Skin epidermis (tissue), 12 donors: ENCODE measurements around the gene LRP1B.

Source experiments
- H3K27ac ChIP-seq, 21 experiments: fragments of 200-600 bp; sonication (generic) in 11 of 21; one replicate each; pipeline ENCODE4 v1.5.0; 2020; ENCODE audit warnings: mild to moderate bottlenecking in 3 of 21, inconsistent platforms in 2 of 21, moderate library complexity in 2 of 21
- H3K4me3 ChIP-seq, 7 experiments: fragments of 200-600 bp; sonication (generic) in 2 of 7; one replicate each; pipeline ENCODE4 v1.5.0; 2020; ENCODE audit warnings: inconsistent platforms in 2 of 7, mild to moderate bottlenecking in 2 of 7, moderate library complexity in 1 of 7

Gene LRP1B

GRCh38 chr2:142131010-142131669, at the start of gene LRP1B:
LRP1B (minus strand) TSS chr2:142131016; CDS start chr2:142130729, 287 bp downstream.
- Histone ChIP-seq H3K27ac (peak within 1 kb of the TSS in 11 of 21 experiments; percentile 5 to 68 (median 33)), H3K4me3 (peak within 1 kb of the TSS; percentile 23 to 58 (median 33))

GRCh38 chr2:142179686-142180085, 48.9 kb upstream of the LRP1B start:
- H3K27ac ChIP-seq, result no peak overlapping the region
- no peak overlapping the region for H3K4me3 ChIP-seq

GRCh38 chr2:142178604-142179003, 47.8 kb upstream of the LRP1B start:
- Histone ChIP-seq H3K27ac (no peak overlapping the region), H3K4me3 (no peak overlapping the region)

- Histone ChIP-seq H3K27ac (no peak overlapping the region), H3K4me3 (no peak overlapping the region)
These were observed 46.1 kb upstream of the LRP1B start for GRCh38 chr2:142176941-142177340.

- Histone ChIP-seq H3K27ac (no peak overlapping the region), H3K4me3 (no peak overlapping the region)
These were observed 45.1 kb upstream of the LRP1B start for GRCh38 chr2:142175813-142176338.

GRCh38 chr2:142174176-142174575, 43.4 kb upstream of the LRP1B start:
- Histone ChIP-seq H3K4me3 (no peak overlapping the region), H3K27ac (no peak overlapping the region)

GRCh38 chr2:142170847-142171246, 40.0 kb upstream of the LRP1B start:
- no peak overlapping the region for H3K4me3 ChIP-seq

GRCh38 chr2:142165790-142166189, 35.0 kb upstream of the LRP1B start:
- H3K27ac ChIP-seq, result no peak overlapping the region
- no peak overlapping the region for H3K4me3 ChIP-seq

More at GRCh38 chr2:142170847-142171246, 40.0 kb upstream of the LRP1B start:
- H3K27ac ChIP-seq, result no peak overlapping the region

GRCh38 chr2:142153601-142154000, 22.8 kb upstream of the LRP1B start:
- Histone ChIP-seq H3K4me3 (no peak overlapping the region), H3K27ac (no peak overlapping the region)

- no peak overlapping the region for H3K4me3 ChIP-seq
- no peak overlapping the region for H3K27ac ChIP-seq
These were observed 19.6 kb upstream of the LRP1B start for GRCh38 chr2:142150453-142150852.

GRCh38 chr2:142144547-142144946, 13.7 kb upstream of the LRP1B start:
- H3K27ac ChIP-seq, result no peak overlapping the region
- no peak overlapping the region for H3K4me3 ChIP-seq

GRCh38 chr2:142142595-142142994, 11.8 kb upstream of the LRP1B start:
- no peak overlapping the region for H3K4me3 ChIP-seq
- no peak overlapping the region for H3K27ac ChIP-seq

- H3K27ac ChIP-seq, result no peak overlapping the region
- H3K4me3 ChIP-seq, result no peak overlapping the region
These were observed 9.6 kb upstream of the LRP1B start for GRCh38 chr2:142140434-142140845.

- Histone ChIP-seq H3K4me3 (no peak overlapping the region), H3K27ac (no peak overlapping the region)
These were observed 8.6 kb upstream of the LRP1B start for GRCh38 chr2:142139384-142139783.

GRCh38 chr2:142136571-142136970, 5.8 kb upstream of the LRP1B start:
- no peak overlapping the region for H3K4me3 ChIP-seq
- no peak overlapping the region for H3K27ac ChIP-seq

GRCh38 chr2:142134911-142135310, 4.1 kb upstream of the LRP1B start:
- Histone ChIP-seq H3K4me3 (no peak overlapping the region), H3K27ac (no peak overlapping the region)

- Histone ChIP-seq H3K4me3 (peak overlapping the region; percentile 23 to 58 (median 33)), H3K27ac (peak overlapping the region in 7 of 21 experiments; percentile 5 to 68 (median 33))
These were observed 456 bp downstream of the LRP1B start for GRCh38 chr2:142130111-142131009.

GRCh38 chr2:142128105-142128504, 2.7 kb downstream of the LRP1B start:
- Histone ChIP-seq H3K27ac (no peak overlapping the region), H3K4me3 (no peak overlapping the region)

- no peak overlapping the region for H3K4me3 ChIP-seq
- no peak overlapping the region for H3K27ac ChIP-seq
These were observed 3.6 kb downstream of the LRP1B start for GRCh38 chr2:142127248-142127647.

- H3K4me3 ChIP-seq, result no peak overlapping the region
- H3K27ac ChIP-seq, result no peak overlapping the region
These were observed 6.1 kb downstream of the LRP1B start for GRCh38 chr2:142124706-142125105.

GRCh38 chr2:142119347-142119746, 11.5 kb downstream of the LRP1B start:
- Histone ChIP-seq H3K27ac (no peak overlapping the region), H3K4me3 (no peak overlapping the region)
